HCT116 (cell line): ENCODE results near the gene CCNG1. TPM values are rescaled to one million over a fixed set of nuclear protein-coding genes. Genes with fewer than 3 reads are reported as not detected.

Experiments
- ATAC-seq: fragments of 200-7000 bp; cut with Tn5 transposase; 2 replicates; pipeline ENCODE4 v1.9.1; 2020; ENCODE audit warnings: mild to moderate bottlenecking, moderate library complexity
- BruUV-seq: library from RNA; stranded (reverse); fragments of 400-500 nt; replicated peaks from 2 replicates; lab custom pipeline; 2021; lab: Mats Ljungman, UMichigan
- CTCF ChIA-PET: fragments of 300-600 bp; sonication (Branson Sonifier 250); formaldehyde crosslinking; loops from one replicate; lab custom pipeline; 2021; ENCODE audit warnings: antibody characterized with exemption; lab: Charles Lee
- POLR2A ChIA-PET: fragments of 300-600, 350-600 bp; sonication (Branson Sonifier 250); formaldehyde crosslinking; loops from one replicate; lab custom pipeline; 2021; ENCODE audit warnings: antibody characterized with exemption; lab: Charles Lee
- RAD21 ChIA-PET, 2 experiments: fragments of 300-600 bp; sonication (Branson Sonifier 250); formaldehyde crosslinking; loops; one replicate each; lab custom pipeline; 2023; ENCODE audit warnings: low total read pairs in 2 of 2; ENCODE audit not compliant: uncharacterized antibody in 2 of 2, unreplicated experiment in 2 of 2, low non-redundant PET in 1 of 2; lab: Charles Lee
- DNase-seq: peaks from one replicate; pipeline ENCODE4 v3.0.0-alpha.2; 2010; ENCODE audit warnings: low read depth, low spot score
- H2AFZ ChIP-seq: fragments of 200-600 bp; shearing (Covaris generic), sonication (generic); 2 replicates; pipeline ENCODE4 v1.6.1; 2017; ENCODE audit warnings: low read depth, mixed run types, mixed read lengths, antibody characterized with exemption, low read length; ENCODE audit not compliant: poor library complexity, severe bottlenecking
- H3K27ac ChIP-seq: 2 replicates; pipeline ENCODE4 v1.5.1; 2012; ENCODE audit warnings: low read depth, low read length
- H3K27me3 ChIP-seq: fragments of 200-600 bp; sonication (generic); 2 replicates; pipeline ENCODE4 v1.6.1; 2016; ENCODE audit warnings: mixed run types, low read length, mixed read lengths; ENCODE audit not compliant: insufficient read depth
- H3K36me3 ChIP-seq, 2 experiments: fragments of 200-500 bp in 1 of 2; fragments of 200-600 bp in 1 of 2; sonication (Bioruptor generic) in 1 of 2; sonication (generic) in 1 of 2; 2 replicates each; pipeline versions ENCODE4 v1.5.1 to v1.6.1; 2014 to 2016; ENCODE audit warnings: low read length in 2 of 2, inconsistent platforms in 1 of 2, mixed read lengths in 1 of 2, mixed run types in 1 of 2; ENCODE audit not compliant: insufficient read depth in 2 of 2, control insufficient read depth in 1 of 2
- H3K4me1 ChIP-seq, 2 experiments: fragments of 200-600 bp in 1 of 2; sonication (generic) in 1 of 2; 2 replicates each; pipeline versions ENCODE4 v1.5.1 to v1.6.1; 2012 to 2017; ENCODE audit warnings: low read length in 2 of 2, inconsistent platforms in 1 of 2, mild to moderate bottlenecking in 1 of 2, mixed read lengths in 1 of 2, mixed run types in 1 of 2, moderate library complexity in 1 of 2; ENCODE audit not compliant: insufficient read depth in 2 of 2, control insufficient read depth in 1 of 2
- H3K4me2 ChIP-seq: fragments of 200-600 bp; sonication (generic); 2 replicates; pipeline ENCODE4 v1.6.1; 2017; ENCODE audit warnings: mixed run types, low read length, mixed read lengths
- H3K4me3 ChIP-seq, 2 experiments: fragments of 200-600 bp in 1 of 2; sonication (generic) in 1 of 2; replicated peaks in 1 of 2; 2 replicates each; pipeline ENCODE4 v1.5.1; 2011 to 2016; ENCODE audit warnings: low read length in 2 of 2, control low read depth in 1 of 2, low read depth in 1 of 2, mild to moderate bottlenecking in 1 of 2, mixed read lengths in 1 of 2, mixed run types in 1 of 2
- H3K79me2 ChIP-seq: fragments of 200-600 bp; sonication (generic); 2 replicates; pipeline ENCODE4 v1.6.1; 2017; ENCODE audit warnings: mild to moderate bottlenecking, mixed run types, low read length, moderate library complexity, mixed read lengths; ENCODE audit not compliant: insufficient read depth
- H3K9ac ChIP-seq: fragments of 200-600 bp; sonication (generic); 2 replicates; pipeline ENCODE4 v1.6.1; 2016; ENCODE audit warnings: low read length, mixed read lengths
- H3K9me2 ChIP-seq: fragments of 200-600 bp; sonication (generic), shearing (Covaris generic); 2 replicates; pipeline ENCODE4 v1.6.1; 2017; ENCODE audit warnings: mixed run types, mild to moderate bottlenecking, moderate library complexity; ENCODE audit not compliant: insufficient read depth
- H3K9me3 ChIP-seq, 2 experiments: fragments of 200-500 bp in 1 of 2; fragments of 200-600 bp in 1 of 2; sonication (Bioruptor generic) in 1 of 2; sonication (generic) in 1 of 2; 2 replicates each; pipeline ENCODE4 v1.6.1; 2014 to 2017; ENCODE audit warnings: low read length in 2 of 2, mixed read lengths in 2 of 2, inconsistent platforms in 1 of 2, low read depth in 1 of 2, mild to moderate bottlenecking in 1 of 2, mixed run types in 1 of 2, moderate library complexity in 1 of 2; ENCODE audit not compliant: control insufficient read depth in 1 of 2, insufficient read depth in 1 of 2
- H4K20me1 ChIP-seq: fragments of 200-600 bp; sonication (generic), shearing (Covaris generic); 2 replicates; pipeline ENCODE4 v1.6.1; 2017; ENCODE audit warnings: mixed run types, mild to moderate bottlenecking, moderate library complexity; ENCODE audit not compliant: insufficient read depth
- CBX3 ChIP-seq: IDR thresholded peaks from 2 replicates; pipeline ENCODE4 v1.6.1; 2012; ENCODE audit warnings: low read depth
- ELF1 ChIP-seq: IDR thresholded peaks from 2 replicates; pipeline ENCODE4 v1.6.1; 2012; ENCODE audit warnings: low read depth, borderline replicate concordance
- FOSL1 ChIP-seq: IDR thresholded peaks from 2 replicates; pipeline ENCODE4 v1.6.1; 2012; ENCODE audit warnings: low read depth
- intact Hi-C: fragments of 100-400 bp; cut with micrococcal nuclease; formaldehyde crosslinking; loops from 2 replicates; pipeline ENCODE4 v1.10.0; 2022
- total RNA-seq: library from RNA; stranded (reverse); gene quantifications from one replicate; pipeline ENCODE4 v1.2.1, GENCODE V29; 2021; ENCODE audit not compliant: unreplicated experiment
- TF ChIP-seq, protein P1 (sequence below), 3 experiments: fragments of 200-600 bp in 1 of 3; sonication (generic) in 1 of 3; IDR thresholded peaks in 2 of 3; conservative IDR thresholded peaks in 1 of 3; 2 replicates each; pipeline ENCODE4 v1.5.1; 2012 to 2017; ENCODE audit warnings: low read depth in 2 of 3, low read length in 2 of 3, antibody characterized with exemption in 1 of 3, borderline replicate concordance in 1 of 3, control low read depth in 1 of 3, mild to moderate bottlenecking in 1 of 3, mixed read lengths in 1 of 3, mixed run types in 1 of 3, moderate library complexity in 1 of 3; ENCODE audit not compliant: insufficient read depth in 1 of 3

Gene CCNG1
- total RNA-seq, 1 experiment from 2014 or later = 176 TPM

DNA sequence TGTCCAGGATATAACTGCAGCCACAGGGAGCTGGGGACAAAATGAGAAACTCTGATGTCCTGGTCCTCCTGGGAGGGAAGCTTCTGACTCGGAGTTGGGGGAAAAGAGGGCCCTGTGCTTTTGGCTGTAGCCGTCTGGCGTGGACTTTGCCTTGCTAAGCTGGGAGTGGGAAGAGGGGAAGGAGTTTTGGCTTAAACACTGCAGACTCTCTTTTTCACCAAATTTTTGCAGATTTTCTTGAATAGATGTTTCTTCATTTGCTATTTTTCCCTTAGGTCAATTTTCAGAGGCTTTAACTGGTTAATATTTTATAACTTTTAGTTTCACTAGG, 52.3 kb downstream of the CCNG1 start:
- ChIA-PET RAD21 (no interaction called here), POLR2A (interaction anchor here (1.6 kb wide), 1 partner anchor 29 kb away, joined by 5 read pairs; the partner anchor contains the start of genes HMMR and NUDCD2), CTCF (no interaction called here)
- ATAC-seq (no peak), DNase-seq (no peak)
- no peaks in the 10 kb centered on the region; the same call in 1 of the 2 replicates for H3K79me2 ChIP-seq
- no peak for TF ChIP-seq FOSL1
- TF ChIP-seq ELF1 = no peak
- TF ChIP-seq CBX3 = no peak
- TF ChIP-seq, protein P1, sequence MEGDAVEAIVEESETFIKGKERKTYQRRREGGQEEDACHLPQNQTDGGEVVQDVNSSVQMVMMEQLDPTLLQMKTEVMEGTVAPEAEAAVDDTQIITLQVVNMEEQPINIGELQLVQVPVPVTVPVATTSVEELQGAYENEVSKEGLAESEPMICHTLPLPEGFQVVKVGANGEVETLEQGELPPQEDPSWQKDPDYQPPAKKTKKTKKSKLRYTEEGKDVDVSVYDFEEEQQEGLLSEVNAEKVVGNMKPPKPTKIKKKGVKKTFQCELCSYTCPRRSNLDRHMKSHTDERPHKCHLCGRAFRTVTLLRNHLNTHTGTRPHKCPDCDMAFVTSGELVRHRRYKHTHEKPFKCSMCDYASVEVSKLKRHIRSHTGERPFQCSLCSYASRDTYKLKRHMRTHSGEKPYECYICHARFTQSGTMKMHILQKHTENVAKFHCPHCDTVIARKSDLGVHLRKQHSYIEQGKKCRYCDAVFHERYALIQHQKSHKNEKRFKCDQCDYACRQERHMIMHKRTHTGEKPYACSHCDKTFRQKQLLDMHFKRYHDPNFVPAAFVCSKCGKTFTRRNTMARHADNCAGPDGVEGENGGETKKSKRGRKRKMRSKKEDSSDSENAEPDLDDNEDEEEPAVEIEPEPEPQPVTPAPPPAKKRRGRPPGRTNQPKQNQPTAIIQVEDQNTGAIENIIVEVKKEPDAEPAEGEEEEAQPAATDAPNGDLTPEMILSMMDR (IDR thresholded peaks at IDR 0.05 in 2 of 3, conservative IDR thresholded peaks at IDR 0.05 in 1 of 3; ENCODE audit: borderline replicate concordance in 1 of 3, insufficient read depth in 1 of 3, low read depth in 2 of 3, low read length in 2 of 3) = no peak
- intact Hi-C loops = no loop called here
- H3K4me2 ChIP-seq = no peak overlapping the region
- no peaks in the 10 kb centered on the region for H3K9me2 ChIP-seq
- peaks cover 11 to 24% of the 10 kb centered on the region in 2 experiments; a peak in 3 of 4 replicates for H3K36me3 ChIP-seq
- no peaks in the 10 kb centered on the region for H3K4me1 ChIP-seq
- H4K20me1 ChIP-seq = no peaks in the 10 kb centered on the region
- H3K4me3 ChIP-seq = no peak overlapping the region
- H3K9me3 ChIP-seq = no peaks in the 10 kb centered on the region
- no peak overlapping the region for H3K9ac ChIP-seq
- no peak overlapping the region for H3K27ac ChIP-seq
- no peak overlapping the region for H2AFZ ChIP-seq
- BruUV-seq = no TSS peak
- no peaks in the 10 kb centered on the region for H3K27me3 ChIP-seq

Other genes starting within 250 kb of the CCNG1 start
- 56.8 TPM for gene NUDCD2, start 22.5 kb downstream of the CCNG1 start, total RNA-seq
- 54.9 TPM for gene HMMR, start 23.0 kb downstream of the CCNG1 start, total RNA-seq
- 45.9 TPM for gene MAT2B, start 68.0 kb downstream of the CCNG1 start, total RNA-seq